ENCODE data around the gene PREB.
"Not testable (repeated sequence)": the region's sequence is repeated elsewhere in the genome, so short reads cannot be mapped to it uniquely, and the experiment has no call there.

PREB gene

GRCh38 chr2:27127883-27128667 is 6.4 kb downstream of the PREB start:
- DNase-seq (ENCODE audit: low read depth in 2 of 2) = no peak

DNA sequence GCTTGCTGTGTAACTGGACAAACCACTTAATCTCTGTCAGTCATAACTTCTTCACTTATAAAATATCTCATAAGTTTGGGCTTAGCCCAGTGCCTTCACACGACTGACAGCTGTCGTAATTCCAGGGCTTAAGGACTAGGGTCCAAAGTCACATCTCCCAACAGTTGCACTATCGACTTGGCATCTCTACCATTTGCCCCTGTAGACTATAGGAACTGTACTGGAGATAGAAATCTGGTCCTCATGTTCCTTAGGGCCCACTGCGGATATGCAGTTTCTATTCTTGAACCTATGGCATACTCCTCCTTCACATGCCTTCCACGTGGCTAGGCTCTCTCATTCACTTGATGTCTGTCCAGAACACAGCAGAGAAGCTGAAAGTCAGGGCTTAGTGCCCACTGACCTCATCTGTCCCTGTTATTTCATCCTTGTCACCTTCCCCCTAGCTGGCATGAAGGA is 8.2 kb downstream of the PREB start:
- DNase-seq (ENCODE audit: low read depth in 2 of 2) = no peak

DNA sequence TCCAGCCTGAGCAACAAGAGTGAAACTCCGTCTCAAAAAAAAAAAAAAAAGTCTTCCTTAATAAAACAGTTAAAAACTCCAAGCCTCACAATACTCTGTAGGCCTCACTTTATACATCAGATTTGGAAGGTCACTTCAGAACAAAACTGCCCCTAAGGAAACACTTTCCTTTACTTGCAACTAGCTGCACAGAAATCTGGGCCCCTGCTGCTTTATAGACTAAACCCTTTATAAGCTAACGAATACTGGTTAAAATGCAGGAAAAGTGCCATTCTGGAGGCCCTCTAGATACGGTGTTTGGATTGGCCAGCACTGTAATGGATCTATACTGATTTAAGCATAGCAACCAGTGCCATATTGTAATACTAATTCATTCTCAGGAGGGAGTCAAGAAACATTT is 9.3 kb downstream of the PREB start:
- DNase-seq (ENCODE audit: low read depth in 2 of 2) = no peak

- peak; percentile 37 to 61 for DNase-seq (ENCODE audit: low read depth in 2 of 2)
Observed at GRCh38 chr2:27123302-27124150, 10.9 kb downstream of the PREB start, which contains the start of gene ABHD1. Gene ABHD1, plus strand, starts transcription at chr2:27123815. Its CDS starts 134 bp downstream, at chr2:27123949.

DNA sequence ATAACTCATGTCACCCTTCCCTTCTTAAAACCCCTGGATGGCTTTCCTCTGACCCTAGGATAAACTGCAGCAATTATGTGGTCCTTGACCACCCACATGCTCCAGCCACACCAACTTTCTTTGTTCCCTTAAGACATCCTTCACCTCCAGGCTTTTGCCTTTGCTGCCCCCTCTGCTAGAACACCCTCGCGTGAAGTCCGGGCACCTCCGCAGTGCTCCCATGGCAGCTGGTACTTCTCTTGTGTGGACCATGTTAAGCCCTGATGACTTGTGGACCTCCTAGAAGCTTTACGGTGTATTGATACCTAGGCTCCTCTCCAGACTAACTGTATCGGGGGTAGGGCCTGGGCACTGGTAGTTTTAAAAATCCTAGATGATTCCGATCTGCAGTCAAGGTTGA is 11.6 kb downstream of the PREB start:
- no peak for DNase-seq (ENCODE audit: low read depth in 2 of 2)

DNA sequence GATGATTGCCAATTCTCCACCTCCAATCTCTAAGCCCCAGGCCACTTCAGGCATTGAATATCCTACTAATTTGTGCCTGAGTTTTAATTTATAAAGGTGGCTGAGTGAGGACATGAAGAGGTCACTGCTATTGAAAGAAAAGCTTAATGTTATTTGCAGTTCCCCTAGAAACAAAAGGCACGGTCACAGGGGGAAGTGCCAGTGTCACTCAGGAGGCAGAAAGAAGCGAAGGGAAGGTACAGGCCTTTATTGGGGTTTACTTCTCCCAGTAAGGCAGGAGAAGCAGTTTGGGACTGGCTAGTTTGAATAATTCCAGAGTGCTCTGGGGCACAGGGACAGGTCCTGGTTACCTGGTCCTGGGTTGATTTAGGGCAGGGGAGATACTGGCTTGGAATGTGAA is 12.5 kb downstream of the PREB start:
- no peak for DNase-seq (ENCODE audit: low read depth in 2 of 2)

DNA sequence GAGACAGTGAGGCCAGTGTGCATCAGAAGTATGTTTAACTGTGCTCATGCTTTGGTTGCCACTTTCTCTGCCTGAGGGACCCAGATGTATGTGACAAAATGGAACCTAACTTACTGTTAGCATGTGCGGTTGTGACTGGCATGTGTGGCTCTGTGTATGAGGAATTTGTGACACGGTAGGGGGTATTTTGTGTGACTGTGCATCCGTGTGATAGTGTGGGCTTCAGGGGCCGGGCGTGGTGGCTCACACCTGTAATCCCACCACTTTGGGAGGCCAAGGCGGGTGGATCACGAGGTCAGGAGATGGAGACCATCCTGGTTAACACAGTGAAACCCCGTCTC is 15.1 kb downstream of the PREB start:
- DNase-seq (ENCODE audit: low read depth in 2 of 2) = not testable (repeated sequence)

GRCh38 chr2:27118525-27119329 is 15.7 kb downstream of the PREB start, which contains the start of gene CGREF1:
Gene CGREF1, minus strand, starts transcription at chr2:27119128. Its CDS starts 14,762 bp downstream, at chr2:27104366.
- peak in 1 of 2 donors; percentile 27 for DNase-seq (ENCODE audit: low read depth in 2 of 2)

DNA sequence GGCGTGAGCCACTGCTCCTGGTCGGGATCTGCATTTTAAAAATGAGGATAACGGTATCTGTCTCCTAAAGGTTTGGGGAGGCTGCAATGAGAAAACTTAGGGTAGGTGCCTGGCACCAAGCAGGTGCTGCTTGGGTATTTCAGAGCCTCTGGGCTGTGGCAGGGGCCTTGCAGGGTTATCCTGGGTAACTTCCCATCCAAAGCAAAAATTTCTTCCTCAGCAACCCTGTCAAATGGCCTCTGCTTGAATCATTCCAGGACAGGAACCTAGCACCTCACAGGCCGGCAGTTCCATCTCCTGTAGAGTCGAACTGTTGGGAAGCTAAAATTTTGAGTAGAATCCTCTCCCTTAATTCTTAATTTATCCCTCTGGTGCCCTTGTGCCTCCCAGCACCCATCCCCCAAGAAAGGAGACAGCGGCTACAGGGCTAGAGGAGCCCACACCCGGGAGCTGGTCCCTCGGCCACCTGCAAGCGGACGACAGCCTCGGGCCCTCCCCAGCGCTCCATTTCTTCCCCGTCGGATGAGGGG is 16.4 kb downstream of the PREB start:
- DNase-seq (ENCODE audit: low read depth in 2 of 2) = no peak

DNA sequence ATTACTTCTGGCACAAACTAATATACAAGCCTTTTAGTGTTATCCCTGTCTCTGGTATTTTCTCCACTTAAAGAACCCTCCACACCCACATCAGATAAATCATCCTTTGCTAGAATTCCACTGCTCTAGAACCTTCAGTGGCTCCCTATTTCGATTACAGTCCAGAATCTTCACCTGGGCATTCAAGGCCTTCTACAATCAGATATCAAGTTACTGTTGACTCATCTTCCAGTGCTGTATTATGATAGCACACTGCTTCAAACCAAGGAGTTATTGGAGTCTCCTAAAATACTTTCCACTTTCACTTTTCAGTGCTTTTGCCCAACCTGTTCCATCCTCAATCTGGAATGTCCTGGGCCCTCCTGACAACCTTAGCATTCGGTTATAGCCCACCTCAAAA is 18.9 kb downstream of the PREB start:
- no peak for DNase-seq (ENCODE audit: low read depth in 2 of 2)

DNA sequence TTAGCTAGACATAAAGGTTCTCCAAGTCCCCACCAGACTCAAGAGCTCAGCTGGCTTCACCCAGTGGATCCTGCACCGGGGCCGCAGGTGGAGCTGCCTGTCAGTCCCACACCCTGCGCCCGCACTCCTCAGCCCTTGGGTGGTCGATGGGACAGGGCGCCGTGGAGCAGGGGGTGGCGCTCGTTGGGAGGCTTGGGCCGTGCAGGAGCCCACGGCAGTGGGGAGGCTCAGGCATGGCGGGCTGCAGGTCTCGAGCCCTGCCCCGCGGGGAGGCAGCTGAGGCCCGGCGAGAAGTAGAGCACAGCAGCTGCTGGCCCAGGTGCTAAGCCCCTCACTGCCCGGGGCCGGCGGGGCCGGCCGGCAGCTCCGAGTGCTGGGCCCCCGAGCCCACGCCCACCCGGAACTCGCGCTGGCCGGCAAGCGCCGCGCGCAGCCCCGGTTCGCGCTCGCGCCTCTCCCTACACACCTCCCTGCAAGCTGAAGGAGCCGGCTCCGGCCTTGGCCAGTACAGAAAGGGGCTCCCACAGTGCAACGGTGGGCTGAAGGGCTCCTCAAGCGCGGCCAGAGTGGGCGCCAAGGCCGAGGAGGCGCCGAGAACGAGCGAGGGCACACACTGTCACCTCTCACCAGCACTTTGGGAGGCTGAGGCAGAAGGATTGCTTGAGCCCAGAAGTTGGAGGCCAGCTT is 22.9 kb downstream of the PREB start:
- not testable (repeated sequence) for DNase-seq (ENCODE audit: low read depth in 2 of 2)

DNA sequence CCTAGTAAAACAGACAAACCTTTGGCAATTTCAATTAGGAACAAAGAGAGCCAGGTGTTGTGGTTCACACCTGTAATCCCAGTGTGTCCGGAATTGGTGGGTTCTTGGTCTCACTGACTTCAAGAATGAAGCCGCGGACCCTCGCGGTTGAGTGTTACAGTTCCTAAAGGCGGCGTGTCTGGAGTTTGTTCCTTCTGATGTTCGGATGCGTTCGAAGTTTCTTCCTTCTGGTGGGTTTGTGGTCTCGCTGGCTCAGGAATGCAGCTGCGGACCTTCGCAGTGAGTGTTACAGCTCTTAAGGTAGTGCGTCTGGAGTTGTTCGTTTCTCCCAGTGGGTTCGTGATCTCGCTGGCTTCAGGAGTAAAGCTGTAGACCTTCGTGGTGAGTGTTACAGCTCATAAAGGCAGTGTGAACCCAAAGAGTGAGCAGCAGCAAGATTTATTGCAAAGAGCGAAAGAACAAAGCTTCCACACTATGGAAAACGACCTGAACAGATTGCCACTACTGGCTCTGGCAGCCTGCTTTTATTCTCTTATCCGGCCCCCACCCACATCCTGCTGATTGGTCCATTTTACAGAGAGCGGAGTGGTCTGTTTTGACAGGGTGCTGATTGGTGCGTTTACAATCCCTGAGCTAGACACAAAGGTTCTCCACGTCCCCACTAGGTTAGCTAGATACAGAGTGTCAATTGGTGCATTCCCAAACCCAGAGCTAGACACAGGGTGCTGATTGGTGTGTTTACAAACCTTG is 23.7 kb downstream of the PREB start:
- not testable (repeated sequence) for DNase-seq (ENCODE audit: low read depth in 2 of 2)

- no peak for DNase-seq (ENCODE audit: low read depth in 2 of 2)
Observed at GRCh38 chr2:27109083-27109482, 25.4 kb downstream of the PREB start.

GRCh38 chr2:27108221-27108620 is 26.2 kb downstream of the PREB start:
- DNase-seq (ENCODE audit: low read depth in 2 of 2) = no peak

DNA sequence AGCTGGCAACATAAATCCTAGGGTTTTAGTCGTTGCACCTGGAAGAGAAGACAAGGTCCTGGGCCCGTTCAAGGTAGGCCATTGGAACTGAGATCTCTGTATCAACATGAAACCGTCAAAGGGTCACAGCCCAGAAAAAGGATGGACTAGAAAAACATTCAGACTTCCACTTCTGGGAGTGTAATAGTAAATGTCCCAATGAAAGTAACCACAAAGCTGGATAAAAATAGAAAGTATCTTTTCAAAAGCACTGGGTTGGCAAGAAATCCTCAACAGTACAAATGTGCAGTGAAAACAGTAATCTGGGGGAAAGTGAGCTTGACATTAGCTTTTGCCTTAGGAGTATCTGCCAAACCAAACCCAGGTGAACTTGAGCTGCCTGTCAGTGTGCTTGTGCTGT is 28.5 kb downstream of the PREB start:
- no peak for DNase-seq (ENCODE audit: low read depth in 2 of 2)

GRCh38 chr2:27102329-27102728 is 32.1 kb downstream of the PREB start:
- no peak for DNase-seq (ENCODE audit: low read depth in 2 of 2)

DNA sequence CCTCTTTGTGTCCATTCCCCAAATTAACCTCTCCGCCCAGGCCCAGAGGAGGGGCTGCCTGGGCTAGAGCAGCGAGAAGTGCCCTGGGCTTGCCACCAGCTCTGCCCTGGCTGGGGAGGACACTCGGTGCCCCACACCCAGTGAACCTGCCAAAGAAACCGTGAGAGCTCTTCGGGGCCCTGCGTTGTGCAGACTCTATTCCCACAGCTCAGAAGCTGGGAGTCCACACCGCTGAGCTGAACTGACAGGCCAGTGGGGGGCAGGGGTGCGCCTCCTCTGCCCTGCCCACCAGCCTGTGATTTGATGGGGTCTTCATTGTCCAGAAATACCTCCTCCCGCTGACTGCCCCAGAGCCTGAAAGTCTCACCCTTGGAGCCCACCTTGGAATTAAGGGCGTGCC is 34.4 kb downstream of the PREB start:
- no peak for DNase-seq (ENCODE audit: low read depth in 2 of 2)

GRCh38 chr2:27099334-27099955 is 35.0 kb downstream of the PREB start:
- no peak for DNase-seq (ENCODE audit: low read depth in 2 of 2)

GRCh38 chr2:27097341-27097740 is 37.1 kb downstream of the PREB start:
- no peak for DNase-seq (ENCODE audit: low read depth in 2 of 2)

DNA sequence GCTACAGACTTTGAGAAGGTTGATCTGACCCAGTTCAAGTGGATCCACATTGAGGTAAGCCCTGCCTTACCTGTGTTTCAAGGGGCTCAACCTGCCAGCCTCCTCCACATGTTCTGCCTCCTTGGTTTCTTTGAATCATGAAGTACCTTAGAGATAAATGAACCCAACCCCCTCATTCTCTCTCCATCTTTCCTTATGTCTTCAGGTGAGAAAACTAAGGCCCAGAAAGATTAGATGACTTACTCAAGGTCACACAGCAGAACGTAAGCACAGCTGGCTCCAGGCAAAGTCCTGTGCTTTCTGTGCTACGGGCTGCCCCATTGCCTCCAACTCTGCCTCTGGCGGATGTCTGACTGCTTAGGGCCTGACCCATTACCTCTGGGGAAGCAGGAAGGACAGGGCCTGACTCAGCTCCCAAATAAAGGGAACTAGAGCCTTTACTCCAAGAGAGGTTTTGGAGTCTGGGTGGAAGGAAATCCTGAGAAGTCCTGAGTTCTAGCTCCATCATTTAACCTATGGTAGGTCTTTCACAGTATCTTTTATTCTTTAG is 37.6 kb downstream of the PREB start:
- DNase-seq (ENCODE audit: low read depth in 2 of 2) = no peak

All from stimulated activated CD4-positive, alpha-beta T cell treated with anti-CD3 and anti-CD28 coated beads, Interleukin-1b, Interleukin-23, amount 100 ng/mL, for 4 hours (primary cell).